Activated CD4-positive, alpha-beta T cell treated with anti-CD3 and anti-CD28 coated beads, Interleukin-2, amount 50 U/mL, for 16 hours (primary cell): ENCODE results near the gene VWA2.
A peak's percentile ranks its signal among the peaks of the same experiment; 100 is the strongest.

ENCODE experiments used
- DNase-seq: peaks from one replicate; pipeline ENCODE4 v3.0.0-alpha.2; 2020

The VWA2 gene

GRCh38 chr10:114300036-114300645 lies 61.1 kb downstream of the VWA2 start:
- no peak for DNase-seq

DNA sequence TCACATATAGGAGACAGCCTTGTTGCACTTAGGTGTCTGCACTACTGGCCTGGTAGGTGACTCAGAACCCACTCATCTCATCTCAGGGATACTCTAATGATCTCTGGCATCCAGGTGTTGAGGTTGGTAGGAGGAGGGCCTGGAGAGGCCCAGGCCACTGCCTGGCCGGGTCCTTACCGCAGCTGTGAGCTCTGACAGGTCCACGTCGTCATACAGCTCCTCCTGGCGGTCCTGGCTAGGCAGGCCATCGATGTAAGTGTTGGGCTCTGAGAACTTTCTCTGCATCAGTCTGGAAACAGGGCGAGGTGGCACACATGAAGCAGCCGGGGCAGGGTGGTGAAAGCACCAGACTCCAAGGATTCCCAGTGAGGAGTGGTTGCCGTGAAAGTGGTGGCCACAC lies 62.1 kb downstream of the VWA2 start:
- DNase-seq: no peak

GRCh38 chr10:114301951-114302710 lies 63.1 kb downstream of the VWA2 start:
- DNase-seq: no peak

DNA sequence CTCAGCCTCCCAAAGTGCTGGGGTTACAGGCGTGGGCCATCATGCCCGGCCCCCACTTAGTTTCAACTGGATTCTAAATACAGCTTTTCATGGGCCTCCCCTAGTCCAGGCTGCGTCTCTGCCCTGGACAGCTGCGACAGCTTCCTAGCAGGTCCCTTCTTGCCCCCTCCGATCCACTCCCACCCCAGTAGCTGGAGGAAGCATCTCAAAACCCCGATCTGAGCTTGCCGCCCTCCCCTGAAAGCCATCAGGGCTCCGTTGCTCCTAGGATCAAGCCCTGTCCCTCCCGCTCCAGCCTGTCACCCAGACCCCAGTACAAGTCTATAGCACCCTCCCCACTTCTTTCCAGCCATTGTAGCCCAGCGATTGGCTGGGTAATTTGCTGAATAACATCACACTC lies 64.5 kb downstream of the VWA2 start:
- no peak for DNase-seq

GRCh38 chr10:114304017-114304570 lies 65.0 kb downstream of the VWA2 start:
- peak; percentile 80 for DNase-seq

DNA sequence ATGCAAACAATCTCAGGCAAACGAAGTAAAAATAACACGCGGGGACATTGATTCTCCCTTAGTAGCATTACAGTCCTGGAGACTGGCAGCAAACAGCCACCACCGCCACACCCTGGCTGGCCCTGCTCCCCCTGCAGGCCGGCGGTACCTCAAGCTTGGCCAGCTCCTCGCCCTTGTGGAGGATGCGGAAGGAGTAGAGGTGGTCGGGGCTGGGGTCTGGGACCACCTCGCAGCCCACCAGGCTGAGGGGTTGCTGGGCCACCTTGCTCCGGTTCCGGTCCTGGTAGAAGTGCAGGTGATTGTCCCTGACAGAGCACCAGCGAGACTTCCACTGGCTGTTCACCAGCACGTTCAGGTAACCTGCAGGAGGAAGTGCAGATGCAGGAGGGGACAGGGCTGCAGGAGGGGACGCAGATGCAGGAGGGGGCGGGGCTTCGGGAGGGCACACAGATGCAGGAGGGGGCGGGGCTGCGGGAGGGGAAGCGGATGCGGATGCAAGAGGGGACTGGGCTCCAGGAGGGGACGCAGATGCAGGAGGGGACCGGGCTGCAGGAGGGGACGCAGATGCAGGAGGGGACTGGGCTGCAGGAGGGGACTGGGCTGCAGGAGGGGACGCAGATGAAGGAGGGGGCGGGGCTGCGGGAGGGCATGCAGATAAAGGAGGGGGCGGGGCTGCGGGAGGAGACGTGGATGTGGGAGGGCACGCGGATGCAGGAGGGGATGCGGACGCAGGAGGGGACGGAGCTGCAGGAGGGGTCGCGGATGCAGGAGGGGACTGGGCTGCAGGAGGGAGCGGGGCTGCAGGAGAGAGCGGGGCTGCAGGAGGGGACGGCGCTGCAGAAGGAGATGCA lies 65.7 kb downstream of the VWA2 start:
- DNase-seq: peak; percentile 55

- no peak for DNase-seq
Observed at GRCh38 chr10:114305521-114305925, 66.5 kb downstream of the VWA2 start.

- DNase-seq: no peak
Observed at GRCh38 chr10:114306116-114306973, 67.3 kb downstream of the VWA2 start.

- no peak for DNase-seq
Observed at GRCh38 chr10:114307731-114308130, 68.7 kb downstream of the VWA2 start.

DNA sequence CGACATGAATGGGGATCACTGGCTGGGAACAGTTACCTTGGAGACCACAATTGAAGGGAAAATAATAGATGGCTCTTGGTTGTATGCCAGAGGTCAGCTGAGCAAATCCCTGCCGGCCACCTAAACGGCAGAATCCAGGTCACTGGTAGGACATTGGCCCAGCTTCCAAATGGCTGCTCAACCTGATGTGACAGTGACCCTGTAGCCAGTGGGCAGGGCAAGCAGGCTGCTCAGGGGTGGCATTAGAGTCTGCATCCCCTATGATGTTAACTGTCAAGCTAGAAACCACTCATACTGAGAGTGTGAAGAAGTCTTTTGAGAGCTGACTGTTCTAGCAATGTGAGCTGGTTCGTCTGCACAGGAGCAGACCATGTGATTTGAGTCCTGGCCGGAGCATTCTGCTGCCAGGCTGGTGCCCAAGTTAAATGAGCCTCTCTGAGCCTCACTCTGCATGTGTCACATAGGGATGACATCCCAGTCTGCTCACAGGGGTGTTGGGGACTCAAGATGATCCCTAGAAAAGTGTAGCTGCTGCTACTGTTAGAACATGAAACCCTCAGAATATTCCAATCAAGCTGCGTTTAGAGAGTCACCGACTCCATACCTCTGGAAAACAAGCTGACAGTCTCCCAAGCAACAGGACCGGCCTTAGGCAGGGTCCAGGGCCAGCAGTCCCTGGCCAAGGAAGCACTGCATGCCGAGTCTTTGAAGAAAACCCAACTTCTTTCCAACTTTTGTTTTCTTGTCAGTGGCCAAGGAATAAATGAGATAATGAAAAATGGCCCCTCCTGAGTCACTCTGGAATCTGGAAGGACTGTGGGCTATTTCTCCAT lies 69.7 kb downstream of the VWA2 start:
- DNase-seq: peak; percentile 15

- DNase-seq: no peak
Observed at GRCh38 chr10:114309364-114309651, 70.3 kb downstream of the VWA2 start.

GRCh38 chr10:114310346-114310745 lies 71.3 kb downstream of the VWA2 start:
- no peak for DNase-seq

GRCh38 chr10:114311023-114311422 lies 72.0 kb downstream of the VWA2 start:
- DNase-seq: no peak

DNA sequence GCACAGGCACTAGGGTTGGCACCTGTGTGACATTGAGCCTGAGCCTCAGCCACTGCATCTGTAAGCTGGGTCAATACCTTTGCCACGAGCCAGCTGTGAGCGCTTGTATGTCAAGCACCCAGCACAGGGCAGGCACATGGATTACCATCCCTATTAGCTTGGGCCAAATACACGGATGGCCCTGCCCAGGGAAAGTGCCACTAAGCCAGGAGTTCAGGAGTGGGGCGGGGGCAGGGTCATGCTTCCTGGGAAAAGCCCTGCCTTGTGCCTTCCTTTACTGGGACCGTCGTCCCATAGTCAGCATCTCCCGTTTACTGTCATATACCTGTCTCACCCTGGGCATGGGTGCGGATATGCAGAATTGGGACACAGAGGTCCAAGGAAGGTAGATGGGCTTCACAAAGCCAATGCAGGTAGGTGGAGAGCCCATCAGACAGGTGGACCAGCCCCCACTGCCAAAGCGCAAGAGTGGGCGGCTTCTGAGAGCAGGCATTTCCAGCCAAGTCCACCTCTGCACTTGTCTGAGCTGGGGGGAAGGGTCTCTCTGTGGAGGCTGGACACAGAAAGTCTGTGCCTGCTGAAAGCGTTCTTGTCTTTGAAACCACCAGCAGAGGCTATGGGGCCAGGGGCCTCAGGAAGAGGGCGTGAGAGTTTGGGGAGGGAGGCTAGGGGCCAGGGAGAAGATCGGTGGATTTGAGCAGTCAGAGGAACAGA lies 72.6 kb downstream of the VWA2 start:
- DNase-seq: no peak

- no peak for DNase-seq
Observed at GRCh38 chr10:114313139-114313538, 74.1 kb downstream of the VWA2 start.

GRCh38 chr10:114313866-114314265 lies 74.8 kb downstream of the VWA2 start:
- DNase-seq: no peak

- DNase-seq: no peak
Observed at GRCh38 chr10:114315566-114316420, 76.7 kb downstream of the VWA2 start.

DNA sequence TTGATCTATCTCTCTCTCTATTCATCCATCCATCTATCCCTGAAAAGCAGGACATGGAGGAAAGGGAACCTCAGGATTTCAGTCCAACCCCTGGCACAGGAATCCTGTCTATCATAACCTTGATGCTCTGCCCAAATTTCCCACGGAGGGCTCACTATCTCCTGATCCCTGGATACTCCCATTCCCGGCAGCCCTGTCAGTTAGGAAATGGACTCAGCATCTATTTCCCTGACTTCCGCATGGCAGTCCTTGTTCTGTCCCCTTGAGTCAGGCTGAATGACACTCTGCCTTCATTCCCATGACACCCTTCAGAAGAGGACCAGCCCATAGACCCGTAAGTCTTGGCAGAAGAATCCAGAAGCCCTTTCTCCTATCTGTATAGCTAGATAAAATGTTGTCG lies 77.7 kb downstream of the VWA2 start:
- DNase-seq: no peak

DNA sequence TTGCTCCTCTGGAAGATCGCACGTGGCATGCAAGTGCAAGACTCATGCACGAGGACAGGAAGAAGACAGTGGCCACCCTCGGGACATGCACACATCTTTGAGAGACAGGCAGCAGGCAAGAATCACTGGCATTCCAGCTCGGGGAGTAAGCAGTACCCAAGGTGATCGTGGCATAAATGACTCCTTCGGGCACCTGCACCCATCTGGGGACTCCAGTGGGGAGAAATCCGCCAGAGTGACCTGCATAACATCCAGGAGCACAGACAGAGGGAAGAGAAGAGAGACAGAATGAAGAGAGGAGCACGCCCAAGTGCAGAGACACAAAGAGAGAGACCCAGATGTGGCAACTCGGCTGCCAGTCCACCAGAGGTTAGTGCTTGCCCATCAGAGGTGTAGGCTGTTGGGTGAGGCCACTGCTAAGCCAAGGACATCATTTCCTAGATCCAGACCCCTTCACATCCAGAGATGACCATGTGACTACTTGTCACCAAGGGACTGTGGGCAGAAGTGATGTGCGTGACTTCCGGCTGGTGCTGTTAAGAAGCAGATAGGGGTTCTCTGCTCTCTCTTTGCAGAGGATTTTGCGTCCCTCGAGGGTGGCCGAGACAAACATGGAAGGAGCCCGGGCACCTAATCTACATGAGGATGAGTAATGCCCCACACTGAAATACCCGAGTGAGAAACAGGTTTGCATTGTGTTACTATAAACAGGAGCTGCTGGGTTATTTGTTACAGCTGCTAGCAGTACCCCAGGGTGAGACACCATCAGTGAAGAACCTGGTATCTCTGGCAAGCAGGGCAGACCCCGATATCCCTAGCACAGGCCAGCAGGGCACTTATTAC lies 80.6 kb downstream of the VWA2 start:
- no peak for DNase-seq
